Ishikawa (cell line): ENCODE measurements around the gene TRDMT1.

ENCODE experiments used
- CEBPB ChIP-seq: IDR thresholded peaks from 2 replicates; pipeline ENCODE4 v1.6.1; 2012
- YY1 ChIP-seq: IDR thresholded peaks from 2 replicates; pipeline ENCODE4 v1.6.1; 2012; ENCODE audit warnings: low read depth
- TF ChIP-seq, protein P1 (sequence below): IDR thresholded peaks from 2 replicates; pipeline ENCODE4 v1.6.1; 2012
- TF ChIP-seq, protein P2 (sequence below): IDR thresholded peaks from 2 replicates; pipeline ENCODE4 v1.6.1; 2012; ENCODE audit warnings: low read depth, mild to moderate bottlenecking
- TF ChIP-seq, protein P3 (sequence below): IDR thresholded peaks from 2 replicates; pipeline ENCODE4 v1.6.1; 2012

DNA sequence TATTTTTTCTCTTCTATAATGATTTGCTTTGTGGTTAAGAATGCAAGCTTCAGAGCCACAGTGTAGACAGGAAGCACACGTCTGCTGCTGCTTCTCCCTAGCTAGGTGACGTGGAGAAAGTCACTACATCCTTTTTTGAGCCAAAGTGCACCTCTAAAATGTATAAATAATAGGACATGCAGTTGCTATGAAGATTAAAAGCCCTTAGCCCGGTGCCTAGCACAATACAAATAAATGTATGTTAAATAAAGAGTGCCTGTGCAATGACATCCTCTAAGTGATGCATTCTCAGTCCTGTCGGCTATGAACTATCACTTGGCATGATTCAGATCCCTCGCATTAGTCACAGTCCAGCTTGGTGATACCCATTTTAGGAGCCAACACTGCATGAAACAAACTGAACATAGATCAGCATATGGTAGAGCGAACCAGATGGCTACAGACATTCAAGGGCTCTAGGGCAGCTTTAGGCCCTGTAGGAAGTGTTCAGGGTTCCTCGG lies 4.8 kb upstream of the TRDMT1 start:
- TF ChIP-seq, protein P1, sequence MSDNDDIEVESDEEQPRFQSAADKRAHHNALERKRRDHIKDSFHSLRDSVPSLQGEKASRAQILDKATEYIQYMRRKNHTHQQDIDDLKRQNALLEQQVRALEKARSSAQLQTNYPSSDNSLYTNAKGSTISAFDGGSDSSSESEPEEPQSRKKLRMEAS: no peak
- TF ChIP-seq, protein P2, sequence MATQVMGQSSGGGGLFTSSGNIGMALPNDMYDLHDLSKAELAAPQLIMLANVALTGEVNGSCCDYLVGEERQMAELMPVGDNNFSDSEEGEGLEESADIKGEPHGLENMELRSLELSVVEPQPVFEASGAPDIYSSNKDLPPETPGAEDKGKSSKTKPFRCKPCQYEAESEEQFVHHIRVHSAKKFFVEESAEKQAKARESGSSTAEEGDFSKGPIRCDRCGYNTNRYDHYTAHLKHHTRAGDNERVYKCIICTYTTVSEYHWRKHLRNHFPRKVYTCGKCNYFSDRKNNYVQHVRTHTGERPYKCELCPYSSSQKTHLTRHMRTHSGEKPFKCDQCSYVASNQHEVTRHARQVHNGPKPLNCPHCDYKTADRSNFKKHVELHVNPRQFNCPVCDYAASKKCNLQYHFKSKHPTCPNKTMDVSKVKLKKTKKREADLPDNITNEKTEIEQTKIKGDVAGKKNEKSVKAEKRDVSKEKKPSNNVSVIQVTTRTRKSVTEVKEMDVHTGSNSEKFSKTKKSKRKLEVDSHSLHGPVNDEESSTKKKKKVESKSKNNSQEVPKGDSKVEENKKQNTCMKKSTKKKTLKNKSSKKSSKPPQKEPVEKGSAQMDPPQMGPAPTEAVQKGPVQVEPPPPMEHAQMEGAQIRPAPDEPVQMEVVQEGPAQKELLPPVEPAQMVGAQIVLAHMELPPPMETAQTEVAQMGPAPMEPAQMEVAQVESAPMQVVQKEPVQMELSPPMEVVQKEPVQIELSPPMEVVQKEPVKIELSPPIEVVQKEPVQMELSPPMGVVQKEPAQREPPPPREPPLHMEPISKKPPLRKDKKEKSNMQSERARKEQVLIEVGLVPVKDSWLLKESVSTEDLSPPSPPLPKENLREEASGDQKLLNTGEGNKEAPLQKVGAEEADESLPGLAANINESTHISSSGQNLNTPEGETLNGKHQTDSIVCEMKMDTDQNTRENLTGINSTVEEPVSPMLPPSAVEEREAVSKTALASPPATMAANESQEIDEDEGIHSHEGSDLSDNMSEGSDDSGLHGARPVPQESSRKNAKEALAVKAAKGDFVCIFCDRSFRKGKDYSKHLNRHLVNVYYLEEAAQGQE: no peak
- no peak for TF ChIP-seq YY1
- TF ChIP-seq CEBPB: no peak
- TF ChIP-seq, protein P3, sequence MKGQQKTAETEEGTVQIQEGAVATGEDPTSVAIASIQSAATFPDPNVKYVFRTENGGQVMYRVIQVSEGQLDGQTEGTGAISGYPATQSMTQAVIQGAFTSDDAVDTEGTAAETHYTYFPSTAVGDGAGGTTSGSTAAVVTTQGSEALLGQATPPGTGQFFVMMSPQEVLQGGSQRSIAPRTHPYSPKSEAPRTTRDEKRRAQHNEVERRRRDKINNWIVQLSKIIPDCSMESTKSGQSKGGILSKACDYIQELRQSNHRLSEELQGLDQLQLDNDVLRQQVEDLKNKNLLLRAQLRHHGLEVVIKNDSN: no peak
